Measurements from ENCODE around the gene TRAPPC1.

TRAPPC1 gene

DNA sequence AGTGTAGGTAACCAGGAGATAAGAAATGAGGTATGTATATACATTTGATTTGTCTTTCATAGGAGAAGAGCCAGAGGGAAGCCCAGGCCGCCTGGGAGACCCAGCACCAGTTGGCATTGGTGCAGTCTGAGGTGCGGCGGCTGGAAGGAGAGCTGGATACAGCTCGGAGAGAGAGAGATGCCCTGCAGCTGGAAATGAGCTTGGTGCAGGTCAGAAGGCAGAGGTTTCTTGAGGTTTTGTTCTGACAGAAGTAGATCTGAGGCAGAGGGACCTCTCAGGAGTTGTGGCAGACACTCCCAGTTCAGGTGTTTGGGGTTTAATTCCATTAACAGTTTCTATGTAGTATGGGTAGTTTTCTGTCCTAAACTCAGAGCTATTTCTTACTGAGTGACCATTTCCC lies 8.3 kb upstream of the TRAPPC1 start:
- DNase-seq = no peak

DNA sequence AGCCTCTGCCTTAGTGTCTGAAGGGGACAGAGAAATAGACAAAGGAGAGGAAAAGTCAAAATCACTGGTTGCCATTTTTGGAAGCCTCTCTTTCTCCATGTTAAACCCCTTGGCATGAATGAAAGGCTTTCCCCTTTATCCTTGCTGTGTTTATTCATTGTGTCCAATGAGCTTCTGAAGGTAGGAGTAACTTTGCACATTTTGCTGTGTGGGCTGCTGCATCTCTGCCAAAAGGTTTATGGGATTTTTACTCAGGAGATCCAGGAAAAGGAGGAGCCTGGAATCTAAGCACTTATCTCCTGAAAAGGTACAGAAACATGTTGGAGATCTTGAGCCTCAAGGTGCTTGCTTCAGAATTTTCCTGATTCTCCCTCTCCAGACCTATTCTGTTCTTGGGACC lies 4.1 kb upstream of the TRAPPC1 start:
- no peak for DNase-seq

GRCh38 chr17:7932949-7933348 lies 1.2 kb upstream of the TRAPPC1 start:
- DNase-seq = peak; percentile 71

- DNase-seq = peak; percentile 36
These were observed 741 bp upstream of the TRAPPC1 start for GRCh38 chr17:7932483-7932891.

DNA sequence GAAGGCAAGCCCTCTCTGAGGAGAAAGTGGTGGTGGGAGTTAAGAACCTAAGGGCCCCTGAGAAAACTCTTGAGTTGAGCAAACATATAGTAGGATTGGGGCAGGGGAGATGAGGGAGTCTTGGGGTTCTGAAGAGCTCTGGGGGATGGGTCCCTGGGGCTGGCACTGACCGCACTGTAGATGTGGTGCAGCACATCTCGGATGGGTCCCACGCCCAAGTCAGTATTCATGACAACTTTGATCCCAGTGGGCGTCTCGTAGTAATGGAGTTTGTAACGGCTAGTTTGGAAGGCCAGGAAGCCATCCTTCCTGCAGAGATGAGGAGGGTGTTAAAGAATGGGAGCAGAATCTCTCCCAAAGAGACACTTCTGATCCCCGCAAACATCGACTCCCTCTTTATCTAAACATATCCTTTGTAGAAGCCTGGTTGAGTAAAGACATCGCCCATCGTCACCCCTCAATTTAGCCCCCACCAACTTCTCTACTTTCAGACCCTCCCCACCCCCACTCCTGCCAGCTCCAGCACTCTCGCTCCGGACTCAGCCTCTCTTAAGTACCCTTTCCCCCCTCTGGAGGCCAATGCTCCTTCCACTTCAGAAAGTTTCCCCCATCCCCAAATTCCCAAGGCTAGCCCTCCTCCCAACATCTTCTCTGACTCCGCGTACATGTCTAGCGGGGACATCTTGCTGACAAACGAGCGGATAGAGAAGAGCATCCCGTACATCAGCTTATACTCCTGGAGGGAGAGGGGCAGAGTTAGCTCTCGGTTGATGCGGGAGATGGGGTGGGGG lies 710 bp downstream of the TRAPPC1 start:
- no peak for DNase-seq

- no peak for DNase-seq
These were observed 2.4 kb downstream of the TRAPPC1 start, which contains the start of gene KCNAB3 for GRCh38 chr17:7929158-7930023. Gene KCNAB3, minus strand, starts transcription at chr17:7929856. Its CDS starts 421 bp downstream, at chr17:7929435.

- no peak for DNase-seq
These were observed 4.2 kb downstream of the TRAPPC1 start for GRCh38 chr17:7927596-7927995.

- DNase-seq = peak; percentile 63
These were observed 8.7 kb downstream of the TRAPPC1 start for GRCh38 chr17:7922845-7923628.

DNA sequence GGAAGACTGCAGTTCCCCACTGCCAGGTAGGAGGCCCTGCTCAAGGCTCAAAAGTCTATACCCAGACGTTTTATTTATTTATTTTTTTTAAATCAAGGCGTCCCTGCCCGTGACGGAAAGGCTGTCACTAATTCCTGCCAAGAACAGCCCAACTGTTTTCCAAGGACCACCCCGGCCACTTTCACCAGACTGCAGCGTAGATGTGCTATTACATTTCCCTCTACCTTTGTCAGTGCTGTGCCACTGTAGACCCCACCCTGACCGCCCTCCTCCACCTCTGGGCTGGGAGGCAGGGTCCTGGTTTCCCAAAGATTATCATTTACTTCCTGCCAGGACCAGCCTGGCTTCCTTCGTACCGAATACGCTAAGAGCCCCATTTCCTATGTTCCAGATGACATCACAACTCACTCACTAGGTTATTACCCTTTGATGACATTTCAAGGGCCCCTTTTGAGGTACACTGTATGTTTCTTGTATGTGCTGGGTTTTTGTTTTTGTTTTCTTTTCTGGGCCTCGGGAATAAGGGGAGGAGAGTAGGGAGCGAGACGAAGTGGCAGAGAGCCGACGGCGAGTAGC lies 9.4 kb downstream of the TRAPPC1 start:
- no peak for DNase-seq

GRCh38 chr17:7916808-7917207 lies 14.9 kb downstream of the TRAPPC1 start:
- no peak for DNase-seq

DNA sequence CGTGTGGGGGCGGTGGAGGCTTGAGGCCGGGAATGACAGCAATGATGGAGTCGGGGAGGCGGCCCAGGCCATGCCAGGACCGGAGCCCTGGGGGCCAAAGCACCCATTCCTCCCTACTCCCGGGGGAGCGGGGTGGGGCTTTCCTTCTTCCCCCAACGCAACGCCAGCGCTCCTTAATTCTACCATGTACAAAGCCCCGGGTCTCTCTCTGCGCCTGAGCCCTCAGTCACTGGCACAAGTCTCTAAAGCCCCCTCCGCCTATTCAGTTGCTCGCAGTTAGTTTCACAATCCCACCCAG lies 15.4 kb downstream of the TRAPPC1 start:
- DNase-seq = no peak

- DNase-seq = peak; percentile 82
These were observed 15.9 kb downstream of the TRAPPC1 start, which contains the start of gene RNF227 for GRCh38 chr17:7915611-7916384. Gene RNF227, minus strand, starts transcription at chr17:7916289. Its CDS starts 94 bp downstream, at chr17:7916195.

DNA sequence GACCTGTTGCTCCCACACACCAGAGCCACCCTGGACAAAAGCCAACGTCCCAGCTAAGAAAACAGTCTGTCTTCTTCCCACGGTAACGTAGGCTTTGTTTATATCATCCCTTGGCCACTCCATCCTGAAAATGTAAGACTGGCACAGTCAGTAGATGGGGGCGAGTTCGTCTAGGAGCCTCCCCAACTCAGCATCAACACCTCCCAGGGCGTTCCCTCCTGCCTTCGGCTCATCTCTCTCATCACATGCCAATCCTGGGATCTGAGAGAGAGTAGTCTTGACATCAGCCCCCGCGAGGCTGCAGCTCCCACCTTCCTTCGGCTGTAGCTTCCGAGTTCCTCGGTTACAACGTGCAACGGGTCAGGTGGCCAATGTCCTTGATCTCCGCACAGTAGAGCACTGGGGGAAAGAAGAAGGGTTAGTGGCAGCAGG lies 16.6 kb downstream of the TRAPPC1 start:
- DNase-seq = peak; percentile 48

DNA sequence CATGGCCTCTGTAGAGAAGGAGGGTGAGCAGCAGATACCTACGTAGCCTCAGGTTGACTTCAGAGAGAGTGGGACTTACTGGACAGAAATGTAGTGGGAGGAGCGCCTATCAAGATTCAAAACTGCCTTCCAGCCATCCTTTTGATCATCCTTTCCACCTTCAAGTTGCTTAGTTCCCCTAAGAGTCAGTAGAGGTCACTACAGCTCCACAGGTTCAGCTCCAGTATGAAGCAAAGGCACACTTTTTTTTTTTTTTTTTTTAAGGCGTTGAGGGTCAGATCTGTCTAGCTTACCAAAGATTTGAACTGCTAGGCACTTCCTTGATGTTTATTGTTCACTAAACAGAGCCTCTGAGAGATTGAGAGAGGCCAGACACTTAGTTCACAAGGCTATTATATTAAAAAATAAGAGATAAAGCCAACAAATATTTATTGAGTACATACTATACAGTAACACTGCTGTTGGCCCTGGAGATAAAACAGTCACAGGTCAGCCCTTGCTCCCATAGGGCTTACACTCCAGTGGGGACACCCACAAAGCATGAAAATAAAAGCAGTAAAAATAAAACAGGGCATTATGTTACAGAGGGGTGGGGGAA lies 18.7 kb downstream of the TRAPPC1 start:
- peak; percentile 85 for DNase-seq

DNA sequence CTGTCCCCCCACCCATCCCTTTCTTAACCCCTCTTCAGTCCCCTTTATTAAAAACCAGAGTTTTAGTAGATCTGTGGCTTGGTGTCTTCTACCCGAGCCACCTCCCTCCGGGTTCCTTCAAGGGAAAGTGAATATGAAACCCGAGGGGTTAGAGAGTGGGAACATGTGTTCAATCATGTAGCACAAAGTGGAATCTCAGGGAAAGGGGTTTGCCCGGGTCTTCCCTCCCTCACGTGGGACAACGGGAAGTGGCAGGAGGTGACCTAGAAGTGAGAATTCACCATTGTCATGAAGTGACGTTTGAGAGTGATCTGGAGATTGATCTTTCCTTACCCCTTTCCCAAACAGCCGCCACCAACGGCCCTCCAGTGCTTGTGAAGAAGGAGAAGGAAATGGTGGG lies 20.6 kb downstream of the TRAPPC1 start:
- DNase-seq = peak; percentile 79

- DNase-seq = peak; percentile 36
These were observed 21.0 kb downstream of the TRAPPC1 start for GRCh38 chr17:7910711-7911110.

- DNase-seq = no peak
These were observed 21.5 kb downstream of the TRAPPC1 start for GRCh38 chr17:7910281-7910680.

- no peak for DNase-seq
These were observed 22.7 kb downstream of the TRAPPC1 start for GRCh38 chr17:7909089-7909488.

DNA sequence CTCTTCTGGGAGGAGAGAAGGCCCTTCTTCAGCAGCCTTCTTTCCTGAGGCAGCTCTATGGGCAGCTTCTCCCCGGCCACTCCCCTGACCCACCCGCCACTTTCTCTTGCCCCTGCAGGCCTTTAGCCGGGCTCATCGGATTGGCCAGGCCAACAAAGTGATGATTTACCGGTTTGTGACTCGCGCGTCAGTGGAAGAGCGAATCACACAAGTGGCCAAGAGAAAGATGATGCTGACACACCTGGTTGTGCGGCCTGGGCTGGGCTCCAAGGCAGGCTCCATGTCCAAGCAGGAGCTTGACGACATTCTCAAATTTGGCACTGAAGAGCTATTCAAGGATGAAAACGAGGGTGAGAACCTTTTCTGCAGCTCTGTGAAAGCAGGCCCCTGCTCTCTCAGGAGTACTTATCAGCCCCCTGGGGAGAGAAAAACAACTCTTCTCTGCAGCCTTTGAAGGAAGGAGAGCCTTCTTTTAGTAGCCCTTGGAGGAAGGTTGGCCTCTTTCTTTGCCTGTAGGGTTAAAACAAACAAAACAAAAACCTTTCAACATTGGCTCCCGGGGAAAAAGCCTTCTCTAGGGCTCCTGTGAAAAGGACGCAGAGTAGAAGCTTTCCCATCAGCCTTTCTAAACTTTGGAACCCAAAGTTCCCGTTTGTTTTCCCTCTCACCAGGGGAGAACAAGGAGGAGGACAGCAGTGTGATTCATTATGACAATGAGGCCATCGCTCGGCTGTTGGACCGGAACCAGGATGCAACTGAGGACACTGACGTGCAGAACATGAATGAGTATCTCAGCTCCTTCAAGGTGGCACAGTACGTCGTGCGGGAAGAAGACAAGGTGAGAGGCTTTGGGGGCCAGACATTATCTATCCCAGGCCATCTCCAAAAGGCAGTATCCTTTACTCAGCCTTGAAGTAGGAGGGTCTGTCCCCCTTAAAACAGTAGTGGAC lies 28.3 kb downstream of the TRAPPC1 start:
- DNase-seq = no peak

GRCh38 chr17:7897773-7898172 lies 34.0 kb downstream of the TRAPPC1 start:
- DNase-seq = peak; percentile 88

Measured in suppressor macrophage treated with lipopolysaccharide for 4 hours (primary cell).